GM12891 (cell line): Measurements from ENCODE around the gene OTOS.

Source experiments
- PAX5 ChIP-seq: IDR thresholded peaks from 2 replicates; pipeline ENCODE4 v1.6.1; 2011; ENCODE audit warnings: low read length, moderate library complexity, mild to moderate bottlenecking; ENCODE audit not compliant: insufficient read depth, severe bottlenecking
- POLR2A ChIP-seq: IDR thresholded peaks from 2 replicates; pipeline ENCODE4 v1.6.1; 2011; ENCODE audit warnings: low read depth, low read length, control low read depth
- POLR2AphosphoS5 ChIP-seq: IDR thresholded peaks from 2 replicates; pipeline ENCODE4 v1.6.1; 2011; ENCODE audit warnings: low read depth, low read length, control low read depth
- POU2F2 ChIP-seq: IDR thresholded peaks from 2 replicates; pipeline ENCODE4 v1.6.1; 2011; ENCODE audit warnings: low read depth, mild to moderate bottlenecking, control low read depth, low read length, moderate library complexity
- SPI1 ChIP-seq: IDR thresholded peaks from 2 replicates; pipeline ENCODE4 v1.6.1; 2011; ENCODE audit warnings: low read depth, low read length, control low read depth
- TAF1 ChIP-seq: IDR thresholded peaks from 2 replicates; pipeline ENCODE4 v1.6.1; 2011; ENCODE audit warnings: low read depth, low read length, control low read depth

DNA sequence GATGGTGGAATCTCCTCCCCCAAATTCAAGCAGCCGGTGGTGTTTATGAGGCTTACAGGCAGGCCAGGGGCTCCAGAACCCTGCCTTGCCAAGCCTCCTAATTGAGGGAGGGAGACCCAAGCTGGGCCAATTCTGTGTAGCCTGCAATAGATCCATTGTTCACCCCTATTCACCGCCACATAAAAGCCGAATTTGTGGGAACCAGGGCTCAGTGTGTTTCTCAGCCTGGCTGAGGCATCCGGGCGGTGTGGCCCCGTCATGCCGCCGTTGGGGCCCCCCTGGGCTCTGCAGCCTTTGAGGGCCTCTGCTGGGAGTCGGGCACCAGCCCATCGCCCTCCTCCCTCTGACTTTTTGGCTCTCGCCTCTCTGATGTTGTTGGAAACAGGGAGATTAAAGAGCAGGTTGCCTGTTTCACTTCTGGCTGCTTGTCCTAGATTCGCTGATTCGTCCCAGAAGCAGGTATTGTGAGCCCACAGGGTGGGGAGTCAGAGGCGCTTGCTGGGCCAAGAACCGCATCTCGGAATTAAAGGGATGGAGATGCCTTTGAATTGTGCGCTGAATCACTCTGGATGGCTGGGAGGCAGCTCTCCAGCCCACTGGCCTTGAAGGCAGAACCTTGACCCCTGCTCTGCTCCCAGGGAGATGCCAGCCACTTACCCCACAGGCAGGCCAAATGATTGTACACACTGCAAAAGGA, 14.7 kb upstream of the OTOS start:
- TF ChIP-seq TAF1 (no peak), POLR2A (no peak), POLR2AphosphoS5 (no peak), PAX5 (no peak), SPI1 (no peak), POU2F2 (no peak)
